NCI-H1436 treated with DMSO at 0.1 percent for 48 hours (cell line): ENCODE measurements around the gene CLK1.
"Not testable (repeated sequence)": the region's sequence is repeated elsewhere in the genome, so short reads cannot be mapped to it uniquely, and the experiment has no call there.

Source experiments
- DNase-seq: peaks from one replicate; lab custom pipeline; 2025; lab: John Stamatoyannopoulos, UW

The CLK1 gene

GRCh38 chr2:200864176-200865034 is at the start of gene CLK1:
Gene CLK1, minus strand, starts transcription at chr2:200864658. Its CDS starts 2,796 bp downstream, at chr2:200861862.
- DNase-seq: peak; percentile 37

DNA sequence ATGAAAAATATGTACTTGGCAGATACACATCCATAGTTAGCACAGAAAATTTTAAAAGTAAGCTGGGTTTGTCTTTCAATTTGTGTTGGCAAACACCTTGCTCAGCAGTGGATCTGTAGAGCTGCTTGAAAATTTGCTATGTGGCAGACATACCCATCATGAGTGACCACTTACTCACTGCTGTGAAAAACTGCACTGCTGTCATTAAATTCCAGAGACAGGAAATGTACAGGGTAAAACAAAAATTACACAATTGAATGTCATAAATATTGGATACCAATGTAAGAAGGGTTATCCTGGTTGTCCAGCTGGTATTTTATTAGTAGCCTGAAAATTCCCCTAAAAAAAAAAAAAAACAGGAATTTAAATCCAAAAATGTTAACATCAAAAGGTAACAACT is 49.2 kb upstream of the CLK1 start:
- DNase-seq: no peak

DNA sequence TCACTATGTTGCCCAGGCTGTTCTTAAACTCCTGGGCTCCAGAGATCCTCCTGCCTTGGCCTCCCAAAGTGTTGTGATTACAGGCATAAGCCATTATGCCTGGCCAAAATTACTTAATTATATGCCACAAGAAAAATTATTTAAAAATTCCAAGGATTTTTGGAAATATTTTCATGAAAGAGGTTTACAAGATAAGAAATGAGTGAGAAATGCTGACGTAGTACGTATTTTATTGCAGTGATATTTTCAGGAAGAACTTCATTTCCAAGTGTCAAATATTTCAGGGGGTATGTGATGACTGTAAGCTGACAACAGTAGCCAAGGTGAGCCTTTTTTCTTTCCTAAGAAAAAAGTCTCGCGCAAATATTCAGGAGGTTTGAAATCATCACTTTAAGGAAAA is 45.5 kb upstream of the CLK1 start:
- DNase-seq: no peak

DNA sequence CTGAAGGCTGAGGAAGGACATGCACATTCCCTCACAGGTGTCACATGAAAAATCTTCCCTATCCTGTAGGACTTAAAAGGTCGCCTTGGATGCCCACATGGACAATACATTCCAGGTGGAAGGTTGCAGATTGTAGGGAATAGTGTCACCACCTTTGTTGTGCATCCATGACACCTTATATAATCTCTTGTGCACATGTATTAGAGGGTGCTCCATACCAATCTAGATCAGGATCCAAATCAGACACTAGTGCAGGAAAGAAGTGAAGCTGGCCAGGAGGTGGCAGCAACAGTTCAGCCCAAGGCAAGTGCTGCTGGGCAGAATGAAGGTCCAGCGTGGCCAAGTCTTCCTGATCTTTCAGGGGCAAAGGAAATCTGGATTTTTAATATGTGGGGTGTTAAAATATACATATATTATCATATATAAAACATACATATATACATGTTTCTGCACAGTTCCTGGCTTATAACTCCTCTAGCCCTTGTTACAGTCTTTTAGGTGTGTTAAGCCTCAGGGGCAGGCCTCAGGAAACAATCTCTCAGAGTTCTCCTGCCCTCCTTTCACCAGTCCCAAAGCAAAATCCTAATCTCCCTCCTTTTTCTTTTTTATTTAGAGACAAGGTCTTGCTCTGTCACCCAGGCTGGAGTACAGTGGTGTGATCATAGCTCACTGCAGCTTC is 41.3 kb upstream of the CLK1 start:
- no peak for DNase-seq

DNA sequence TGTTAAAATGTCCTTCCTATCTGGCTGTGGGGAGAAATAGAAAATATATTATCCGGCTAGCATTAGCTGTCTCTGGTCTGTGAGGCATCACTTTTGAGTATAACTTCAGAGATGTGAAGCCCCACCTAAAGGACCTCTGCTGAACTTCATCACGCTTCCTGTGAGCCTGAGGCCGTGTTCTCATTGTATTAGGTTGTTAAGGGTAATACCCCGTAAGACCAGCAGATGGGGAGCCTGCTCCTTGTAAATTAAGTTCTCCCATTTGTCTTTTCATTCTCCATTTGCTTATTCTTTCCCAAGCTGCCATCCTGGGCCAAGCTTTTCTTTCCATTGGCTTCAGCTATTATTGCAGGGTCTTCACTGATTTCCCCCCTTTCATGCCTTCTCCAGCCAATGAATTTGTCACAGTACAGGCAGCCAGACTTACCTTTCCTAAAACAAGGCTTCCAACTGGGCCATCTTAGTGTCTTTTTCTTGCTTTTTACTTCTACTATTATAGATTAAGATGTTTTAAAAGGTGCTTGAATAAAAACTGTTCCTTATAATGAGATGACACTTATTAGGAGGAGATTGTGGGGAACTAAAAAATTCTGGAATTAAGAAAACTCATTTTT is 37.1 kb upstream of the CLK1 start:
- peak; percentile 67 for DNase-seq

DNA sequence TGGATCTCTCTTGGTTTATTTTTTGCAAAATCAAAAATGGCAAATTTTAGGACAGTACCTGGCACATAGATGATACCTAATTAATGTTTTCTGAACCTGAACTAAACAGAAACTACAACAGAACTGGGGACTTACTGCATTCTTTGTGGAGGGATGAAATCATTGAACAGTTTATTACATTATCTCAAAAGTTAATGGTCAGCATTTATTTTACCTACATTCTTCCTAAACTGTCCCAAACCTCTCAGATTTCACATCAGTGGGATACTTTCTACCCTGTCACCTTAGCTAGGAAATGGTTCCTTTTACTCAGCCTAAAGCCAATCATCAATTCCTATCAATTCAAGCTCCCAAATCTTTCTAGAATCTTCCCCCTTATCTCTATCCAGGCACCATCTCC is 35.0 kb upstream of the CLK1 start:
- no peak for DNase-seq

- peak; percentile 88 for DNase-seq
Measured at GRCh38 chr2:200888704-200889625, 24.5 kb upstream of the CLK1 start, which contains the start of the genes NIF3L1 and PPIL3. Gene NIF3L1, plus strand, starts transcription at chr2:200889371. Its CDS starts 2,573 bp downstream, at chr2:200891944. Gene PPIL3, minus strand, starts transcription at chr2:200889077. Its CDS starts 1,462 bp downstream, at chr2:200887615.

GRCh38 chr2:200881715-200882249 is 17.3 kb upstream of the CLK1 start:
- DNase-seq: not testable (repeated sequence)

- DNase-seq: no peak
Measured at GRCh38 chr2:200878289-200878880, 13.9 kb upstream of the CLK1 start.

DNA sequence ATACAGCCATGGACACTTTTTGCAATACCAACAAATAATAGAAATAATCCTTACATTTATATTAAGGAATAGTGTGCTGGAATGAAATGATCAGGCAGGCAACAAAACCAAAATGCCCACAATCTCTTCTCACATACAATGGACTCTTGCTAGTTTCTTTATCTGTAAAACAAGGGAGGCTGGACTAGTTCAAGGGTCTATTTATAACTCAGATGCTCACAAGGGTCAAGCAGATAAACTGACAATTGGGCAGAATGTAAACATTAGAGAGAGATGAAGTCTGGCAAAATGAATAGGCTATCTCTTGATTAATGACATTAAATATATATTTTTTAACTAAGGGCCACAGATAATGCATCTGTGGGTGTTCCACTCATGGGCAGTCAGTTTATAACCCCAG is 13.0 kb upstream of the CLK1 start:
- no peak for DNase-seq

DNA sequence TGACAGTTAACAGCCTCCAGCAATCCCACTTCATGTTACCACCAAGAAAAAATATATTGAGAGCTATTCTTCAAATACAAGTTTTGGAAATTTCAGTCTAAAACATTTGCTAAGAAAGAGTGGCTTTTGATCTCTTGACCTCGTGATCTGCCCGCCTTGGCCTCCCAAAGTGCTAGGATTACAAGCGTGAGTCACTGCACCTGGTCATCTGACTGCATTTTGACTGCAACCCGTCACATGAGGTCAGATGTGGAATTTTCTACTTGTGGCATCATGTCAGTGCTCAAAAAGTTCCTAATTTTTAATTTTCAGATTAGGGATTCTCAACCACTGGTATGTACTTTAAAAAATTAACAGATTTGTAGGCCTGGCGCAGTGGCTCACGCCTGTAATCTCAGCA is 9.1 kb upstream of the CLK1 start:
- DNase-seq: no peak

GRCh38 chr2:200871151-200871550 is 6.7 kb upstream of the CLK1 start:
- DNase-seq: no peak

DNA sequence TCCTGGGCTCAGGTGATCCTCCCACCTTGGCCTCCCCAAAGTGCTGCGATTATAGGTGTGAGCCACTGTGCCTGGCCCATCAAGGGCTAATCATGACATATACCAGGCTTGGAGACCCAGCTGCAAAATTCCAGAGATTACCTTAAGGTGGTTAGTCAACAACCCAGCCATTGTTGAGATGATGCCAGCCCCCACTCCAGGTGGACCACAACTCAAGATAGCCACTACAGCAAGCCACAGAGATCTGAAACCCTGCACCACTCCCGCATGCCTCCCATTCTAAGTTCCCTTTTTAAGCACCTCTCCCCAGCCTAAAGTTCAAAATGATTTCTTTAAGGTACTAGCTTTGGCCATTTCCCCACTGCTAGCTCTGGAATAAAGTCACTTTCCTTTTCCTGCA is 4.6 kb upstream of the CLK1 start:
- no peak for DNase-seq

DNA sequence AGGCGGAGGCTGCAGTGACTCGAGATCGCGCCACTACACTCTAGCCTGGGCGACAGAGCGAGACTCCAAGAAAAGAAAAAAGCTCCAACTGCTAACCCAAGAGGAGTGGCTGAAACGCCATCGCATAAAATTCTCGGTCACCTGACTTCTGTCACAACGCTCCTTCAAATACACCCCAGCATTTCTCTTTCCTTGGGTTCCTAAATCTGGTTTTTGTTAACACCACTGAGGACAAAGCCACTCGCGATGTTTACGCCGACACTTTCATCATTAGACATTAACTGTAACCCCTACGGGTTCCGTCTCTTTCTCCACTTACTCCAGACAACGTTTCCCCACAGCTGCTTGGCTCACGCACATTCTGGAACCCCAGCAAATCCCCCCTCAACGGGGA is 679 bp downstream of the CLK1 start:
- DNase-seq: no peak

GRCh38 chr2:200862532-200863000 is 1.9 kb downstream of the CLK1 start:
- DNase-seq: no peak

GRCh38 chr2:200861617-200862155 is 2.8 kb downstream of the CLK1 start:
- no peak for DNase-seq

GRCh38 chr2:200860092-200860795 is 4.2 kb downstream of the CLK1 start:
- no peak for DNase-seq

DNA sequence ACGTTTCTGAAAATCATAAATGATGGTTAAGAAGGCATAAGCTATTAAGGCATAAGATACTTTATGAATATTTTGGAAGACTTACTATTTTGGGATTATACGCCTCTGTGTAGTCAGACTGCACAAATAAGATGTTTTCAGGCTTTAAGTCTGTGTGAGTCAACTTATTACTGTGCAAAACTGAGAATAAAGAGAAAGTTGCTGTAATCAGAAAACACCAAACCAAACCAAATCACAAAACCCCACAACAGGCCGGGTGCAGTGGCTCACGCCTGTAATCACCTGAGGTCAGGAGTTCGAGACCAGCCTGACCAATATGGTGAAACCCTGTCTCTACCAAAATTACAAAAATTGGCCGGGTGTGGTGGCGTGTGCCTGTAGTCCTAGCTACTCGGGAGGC is 7.7 kb downstream of the CLK1 start:
- DNase-seq: no peak

DNA sequence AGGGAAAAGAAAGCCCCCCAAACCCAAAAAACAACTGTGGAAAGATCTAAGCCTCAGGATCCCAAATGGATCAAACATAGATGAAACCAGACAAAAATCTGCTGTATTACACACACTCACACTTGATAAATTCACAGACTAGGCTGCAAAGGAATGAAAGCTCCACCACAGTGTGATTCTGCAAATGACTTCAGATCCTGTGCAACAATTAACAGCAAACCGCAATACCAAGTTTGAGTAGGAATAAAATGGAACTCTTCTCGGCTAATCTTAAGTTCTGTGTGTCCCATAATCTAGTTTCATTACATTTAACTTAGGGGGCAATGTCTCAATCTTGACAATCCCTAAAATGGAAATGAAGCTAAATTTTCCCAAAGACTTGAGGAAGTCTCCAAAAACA is 11.9 kb downstream of the CLK1 start:
- DNase-seq: no peak
